SK-N-SH treated with all-trans-retinoic acid at 6 μM for 48 hours (cell line): ENCODE results near the gene RASIP1.
"Not testable (repeated sequence)": the region's sequence is repeated elsewhere in the genome, so short reads cannot be mapped to it uniquely, and the experiment has no call there.

Experiments
- PATZ1 ChIP-seq: fragments of 250-450 bp; sonication (Bioruptor Pico); IDR thresholded peaks from 2 replicates; pipeline ENCODE4 v1.8.0; 2020; ENCODE audit warnings: mild to moderate bottlenecking, moderate library complexity, borderline replicate concordance
- ZFP3 ChIP-seq: fragments of 250-450 bp; sonication (Bioruptor Pico); IDR thresholded peaks from 2 replicates; pipeline ENCODE4 v1.5.0; 2020; ENCODE audit warnings: mild to moderate bottlenecking, moderate library complexity
- ZFP30 ChIP-seq: fragments of 450-650 bp; formaldehyde crosslinking; IDR thresholded peaks from 2 replicates; pipeline ENCODE4 v1.5.0; 2022; ENCODE audit warnings: mild to moderate bottlenecking, moderate library complexity

GRCh38 chr19:48787331-48787730 is 46.9 kb upstream of the RASIP1 start:
- not testable (repeated sequence) for TF ChIP-seq ZFP3 (CRISPR knock-in tag); ZFP30; PATZ1 (CRISPR knock-in tag)
